Left ventricle myocardium inferior (tissue), 1 donor: ENCODE measurements around the gene ZNF154. TPM values are rescaled to one million over a fixed set of nuclear protein-coding genes. Genes with fewer than 3 reads are reported as not detected.
A peak's percentile ranks its signal among the peaks of the same experiment; 100 is the strongest.
"Not testable (repeated sequence)": the region's sequence is repeated elsewhere in the genome, so short reads cannot be mapped to it uniquely, and the experiment has no call there.

Experiments
- DNase-seq: peaks from one replicate; pipeline ENCODE4 v3.0.0-alpha.2; 2020
- H3K27ac ChIP-seq: fragments of 200-600 bp; replicated peaks from 2 replicates; pipeline ENCODE4 v1.8.0; 2021
- H3K27me3 ChIP-seq: fragments of 200-600 bp; 2 replicates; pipeline ENCODE4 v1.8.0; 2021; ENCODE audit warnings: low read depth
- H3K36me3 ChIP-seq: fragments of 200-600 bp; 2 replicates; pipeline ENCODE4 v1.8.0; 2021
- H3K4me1 ChIP-seq: fragments of 200-600 bp; 2 replicates; pipeline ENCODE4 v1.8.0; 2021
- H3K4me3 ChIP-seq: fragments of 200-600 bp; 2 replicates; pipeline ENCODE4 v1.8.0; 2021; ENCODE audit warnings: mild to moderate bottlenecking, moderate library complexity
- H3K9me3 ChIP-seq: fragments of 200-600 bp; replicated peaks from 2 replicates; pipeline ENCODE4 v1.8.0; 2021
- CTCF ChIP-seq: fragments of 200-600 bp; IDR thresholded peaks from 2 replicates; pipeline ENCODE4 v1.8.0; 2021; ENCODE audit warnings: antibody characterized with exemption, mild to moderate bottlenecking, borderline replicate concordance
- intact Hi-C: fragments of 100-400 bp; cut with micrococcal nuclease; formaldehyde crosslinking; loops from one replicate; pipeline ENCODE4 v1.11.0; 2022
- total RNA-seq: library from RNA; stranded (reverse); fragmentation: NEBNext Ultra II Directional; extraction: Animal tissue kit (Norgen Biotek cat#: 25700); gene quantifications from one replicate; pipeline ENCODE4 v1.2.1, GENCODE V29; 2021
- donor health status: DM: no; HTN: yes; CAD: no; lungs with severe emphysema.

ZNF154 gene
- total RNA-seq, 1 donor from 2014 or later = 4.8 TPM

- Histone ChIP-seq H3K4me1 (peaks cover 44% of the 10 kb centered on the region), H3K27me3 (no peaks in the 10 kb centered on the region), H3K9me3 (peaks cover 46% of the 10 kb centered on the region), H3K27ac (peak overlapping the region; percentile 91), H3K36me3 (peaks cover 46% of the 10 kb centered on the region), H3K4me3 (peak overlapping the region; percentile 90)
- no peak for TF ChIP-seq CTCF
- intact Hi-C loops = no loop called here
- no peak for DNase-seq
Measured at GRCh38 chr19:57747472-57747807, 38.4 kb upstream of the ZNF154 start.

- Histone ChIP-seq H3K27me3 (no peaks in the 10 kb centered on the region), H3K27ac (peak within 1 kb of the TSS; percentile 91), H3K4me1 (peaks cover 44% of the 10 kb centered on the region), H3K4me3 (peak within 1 kb of the TSS; percentile 90), H3K36me3 (peaks cover 40% of the 10 kb centered on the region), H3K9me3 (peaks cover 40% of the 10 kb centered on the region)
- DNase-seq = peak; percentile 78
- intact Hi-C loops = no loop called here
- no peak for TF ChIP-seq CTCF
Measured at GRCh38 chr19:57746580-57747471, 37.8 kb upstream of the ZNF154 start, which contains the start of gene ZNF776. ZNF776 (plus strand) TSS chr19:57746815; CDS start chr19:57747059, 244 bp downstream.

GRCh38 chr19:57738770-57739169 lies 29.8 kb upstream of the ZNF154 start:
- H3K36me3 ChIP-seq, intact Hi-C loops, H3K4me1 ChIP-seq, H3K27ac ChIP-seq, DNase-seq, H3K27me3 ChIP-seq: not testable (repeated sequence)
- H3K9me3 ChIP-seq = peaks cover 31% of the 10 kb centered on the region
- peak overlapping the region; percentile 50 for H3K4me3 ChIP-seq

- peak overlapping the region; percentile 50 for H3K4me3 ChIP-seq
- peak; percentile 56 for DNase-seq
- H3K27me3 ChIP-seq, intact Hi-C loops, H3K36me3 ChIP-seq, H3K27ac ChIP-seq, H3K4me1 ChIP-seq: not testable (repeated sequence)
- peak; percentile 81 for TF ChIP-seq CTCF
- H3K9me3 ChIP-seq = peaks cover 36% of the 10 kb centered on the region
Measured at GRCh38 chr19:57738320-57738719, 29.3 kb upstream of the ZNF154 start.

- H3K9me3 ChIP-seq = peaks cover 99% of the 10 kb centered on the region
- no peak overlapping the region for H3K27ac ChIP-seq
- peaks cover 10% of the 10 kb centered on the region for H3K4me1 ChIP-seq
- no peak for DNase-seq
- H3K4me3 ChIP-seq = no peak overlapping the region
- peaks cover 62% of the 10 kb centered on the region for H3K36me3 ChIP-seq
- TF ChIP-seq CTCF = no peak
- intact Hi-C loops = no loop called here
- H3K27me3 ChIP-seq = no peaks in the 10 kb centered on the region
Measured at GRCh38 chr19:57720878-57721277, 11.9 kb upstream of the ZNF154 start.

GRCh38 chr19:57719901-57720519 lies 11.0 kb upstream of the ZNF154 start:
- H3K9me3 ChIP-seq = peaks cover 100% of the 10 kb centered on the region
- intact Hi-C loops = no loop called here
- peaks cover 66% of the 10 kb centered on the region for H3K36me3 ChIP-seq
- no peaks in the 10 kb centered on the region for H3K27me3 ChIP-seq
- H3K4me1 ChIP-seq = peaks cover 10% of the 10 kb centered on the region
- no peak overlapping the region for H3K4me3 ChIP-seq
- H3K27ac ChIP-seq = no peak overlapping the region
- DNase-seq = no peak
- TF ChIP-seq CTCF = no peak
